Measurements from ENCODE around the gene TIMP3. TPM values are rescaled to one million over a fixed set of nuclear protein-coding genes. Genes with fewer than 3 reads are reported as not detected.
A peak's percentile ranks its signal among the peaks of the same experiment; 100 is the strongest.

TIMP3 gene
- total RNA-seq, 1 experiment from 2014 or later, result 3.3 TPM

- no peak for DNase-seq (ENCODE audit: low spot score)
- Mint-ChIP-seq H3K27ac (no peak overlapping the region), H3K4me3 (no peak overlapping the region), H3K27me3 (ENCODE audit: low read depth) (no peaks in the 10 kb centered on the region), H3K4me1 (peaks cover 32% of the 10 kb centered on the region), H3K9me3 (no peaks in the 10 kb centered on the region), H3K36me3 (no peaks in the 10 kb centered on the region)
- ChIA-PET CTCF (interaction anchor here (1.2 kb wide), 1 partner anchor 20 kb away, joined by 3 read pairs; no protein-coding TSS in a partner anchor), POLR2A (no interaction called here)
- no peak for ATAC-seq
- TF ChIP-seq CREM (CRISPR knock-in tag; IDR thresholded peaks at IDR 0.05), result no peak
These were observed 15.7 kb downstream of the TIMP3 start for GRCh38 chr22:32817137-32817730.

GRCh38 chr22:32818446-32819115 is 17.1 kb downstream of the TIMP3 start:
- ChIA-PET POLR2A (interaction anchor here (1.5 kb wide), 1 partner anchor 17 kb away, joined by 3 read pairs; the partner anchor contains the start of gene TIMP3), CTCF (interaction anchor here (0.8 to 1.3 kb wide), 3 partner anchors 22 to 200 kb away, joined by 3 to 10 read pairs (median 3); no protein-coding TSS in a partner anchor)
- no peaks in the 10 kb centered on the region for H3K27me3 Mint-ChIP-seq (ENCODE audit: low read depth)
- no peaks in the 10 kb centered on the region for H3K36me3 Mint-ChIP-seq
- TF ChIP-seq GRHL2 (CRISPR knock-in tag; IDR thresholded peaks at IDR 0.05; ENCODE audit: insufficient replicate concordance, severe bottlenecking), result no peak
- no peak for TF ChIP-seq ATF6 (CRISPR knock-in tag; IDR thresholded peaks at IDR 0.05)
- TF ChIP-seq FOXP4 (CRISPR knock-in tag; IDR thresholded peaks at IDR 0.05), result no peak
- no peak for TF ChIP-seq ZNF317 (CRISPR knock-in tag; IDR thresholded peaks at IDR 0.05; ENCODE audit: borderline replicate concordance, low read depth)
- no peak for TF ChIP-seq ZNF425 (CRISPR knock-in tag; conservative IDR thresholded peaks at IDR 0.05)
- no peak for TF ChIP-seq TP53 (CRISPR knock-in tag; IDR thresholded peaks at IDR 0.05)
- no peak for TF ChIP-seq JAZF1 (CRISPR knock-in tag; IDR thresholded peaks at IDR 0.05)
- no peak for TF ChIP-seq NR1H2 (CRISPR knock-in tag; IDR thresholded peaks at IDR 0.05)
- TF ChIP-seq ZNF121 (CRISPR knock-in tag; IDR thresholded peaks at IDR 0.05), result no peak
- TF ChIP-seq NR2C2 (CRISPR knock-in tag; IDR thresholded peaks at IDR 0.05), result no peak
- no peak for TF ChIP-seq HMGXB4 (CRISPR knock-in tag; IDR thresholded peaks at IDR 0.05)
- no peak for TF ChIP-seq ZSCAN18 (CRISPR knock-in tag; IDR thresholded peaks at IDR 0.05)
- no peak for TF ChIP-seq ZNF416 (CRISPR knock-in tag; IDR thresholded peaks at IDR 0.05)
- TF ChIP-seq ZNF512 (CRISPR knock-in tag; IDR thresholded peaks at IDR 0.05; ENCODE audit: borderline replicate concordance), result no peak
- TF ChIP-seq NR3C1 (CRISPR knock-in tag; conservative IDR thresholded peaks at IDR 0.05; ENCODE audit: low read depth), result no peak
- ATAC-seq (no peak; the same call in 1 of the 2 replicates), DNase-seq (ENCODE audit: low spot score) (no peak)
- H3K4me1 Mint-ChIP-seq, result peaks cover 35% of the 10 kb centered on the region
- no peaks in the 10 kb centered on the region for H3K9me3 Mint-ChIP-seq
- peak overlapping the region; percentile 43; the same call in 1 of the 2 replicates for H3K27ac Mint-ChIP-seq
- no peak overlapping the region for H3K4me3 Mint-ChIP-seq
